Adrenal gland (tissue), 12 donors: ENCODE data around the gene CALD1. TPM values are rescaled to one million over a fixed set of nuclear protein-coding genes. Genes with fewer than 3 reads are reported as not detected.
A peak's percentile ranks its signal among the peaks of the same experiment; 100 is the strongest.

Experiments used
- DNase-seq, 7 donors: peaks; one replicate each; pipeline ENCODE4 v3.0.0-alpha.2; 2019 to 2020
- H3K27ac ChIP-seq, 5 donors: fragments of 200-600 bp; sonication (generic) in 4 of 5; 1 replicate in 3 of 5; 2 replicates in 2 of 5; pipeline versions ENCODE4 v1.5.1 to v1.8.0; 2016 to 2020; ENCODE audit warnings: mild to moderate bottlenecking in 1 of 5
- H3K27me3 ChIP-seq: fragments of 200-600 bp; 2 replicates; pipeline ENCODE4 v1.8.0; 2021
- H3K36me3 ChIP-seq, 2 donors: fragments of 200-600 bp; replicated peaks in 1 of 2; 1 replicate in 1 of 2; 2 replicates in 1 of 2; pipeline versions ENCODE4 v1.5.1 to v1.8.0; 2018 to 2022
- H3K4me1 ChIP-seq, 2 donors: fragments of 200-600 bp; replicated peaks in 1 of 2; 1 replicate in 1 of 2; 2 replicates in 1 of 2; pipeline versions ENCODE4 v1.5.1 to v1.8.0; 2018 to 2021
- H3K4me3 ChIP-seq, 4 donors: fragments of 200-600 bp; sonication (generic) in 3 of 4; one replicate each; pipeline ENCODE4 v1.5.1; 2016 to 2018
- H3K9me3 ChIP-seq, 3 donors: fragments of 200-600 bp; sonication (generic) in 1 of 3; replicated peaks in 1 of 3; 1 replicate in 2 of 3; 2 replicates in 1 of 3; pipeline versions ENCODE4 v1.5.1 to v1.8.0; 2016 to 2021
- POLR2A ChIP-seq, 2 donors: fragments of 450-650 bp; IDR thresholded peaks; one replicate each; pipeline ENCODE4 v1.6.1; 2017; ENCODE audit warnings: antibody characterized with exemption in 2 of 2, mild to moderate bottlenecking in 2 of 2, moderate library complexity in 1 of 2
- WGBS, 4 donors: extraction: QIAGEN DNeasy Blood & Tissue Kit in 2 of 4; methylation state at CpG; one replicate each; pipeline versions ENCODE4 v1.1.5 to v1.1.7; 2013 to 2017; 5-methylcytosine and 5-hydroxymethylcytosine counted together
- intact Hi-C, 2 donors: fragments of 100-400 bp; cut with DNase I; formaldehyde crosslinking; loops; one replicate each; pipeline versions ENCODE4 v1.14.1 to v1.15.0; 2022 to 2023
- polyA plus RNA-seq, 3 donors: library from polyadenylated mRNA; stranded (reverse); fragments of 200-250 nt in 2 of 3; fragments of 350-450 nt in 1 of 3; fragmentation: Illumina TruSeq in 1 of 3; extraction: RNeasy Lipid Tissue Mini Kit (QIAGEN cat#74804) in 1 of 3; gene quantifications; one replicate each; pipeline ENCODE4 v1.2.3, GENCODE V29; 2013 to 2014
- total RNA-seq, 9 donors: library from RNA; depleted of rRNA in 4 of 9; stranded (reverse); fragments of >200 nt in 4 of 9; fragments of 120-200 nt in 1 of 9; fragmentation: NEBNext Ultra II Directional in 1 of 9; extraction: Animal tissue kit (Norgen Biotek cat#: 25700) in 1 of 9; gene quantifications; one replicate each; pipeline versions ENCODE4 v1.1.0 to v1.2.4, GENCODE V29; 2013 to 2023
- TF ChIP-seq, protein P1 (sequence below), 6 experiments: fragments of 450-650 bp in 4 of 6; fragments of 200-600 bp in 2 of 6; sonication (generic) in 1 of 6; IDR thresholded peaks; 1 replicate in 5 of 6; 2 replicates in 1 of 6; pipeline versions ENCODE4 v1.5.1 to v1.8.0; 2016 to 2021; ENCODE audit warnings: antibody characterized with exemption in 6 of 6, mild to moderate bottlenecking in 2 of 6, moderate library complexity in 1 of 6
- donor health status: healthy with polysubstance abuse.
- donor health status: Bipolar disorder and iron deficiency.
- donor health status: DM: yes; HTN: yes; CAD: no.
- donor health status: DM: no; HTN: no; CAD: no.
- donor health status: DM: no; HTN: no; CAD: no.
- donor health status: DM: yes; HTN: yes; CAD: no.

Gene CALD1
- total and polyA plus RNA-seq, 12 donors, result 67.5 to 258 (median 199) TPM

- TF ChIP-seq POLR2A (IDR thresholded peaks at IDR 0.05), result no peak
- TF ChIP-seq, protein P1, sequence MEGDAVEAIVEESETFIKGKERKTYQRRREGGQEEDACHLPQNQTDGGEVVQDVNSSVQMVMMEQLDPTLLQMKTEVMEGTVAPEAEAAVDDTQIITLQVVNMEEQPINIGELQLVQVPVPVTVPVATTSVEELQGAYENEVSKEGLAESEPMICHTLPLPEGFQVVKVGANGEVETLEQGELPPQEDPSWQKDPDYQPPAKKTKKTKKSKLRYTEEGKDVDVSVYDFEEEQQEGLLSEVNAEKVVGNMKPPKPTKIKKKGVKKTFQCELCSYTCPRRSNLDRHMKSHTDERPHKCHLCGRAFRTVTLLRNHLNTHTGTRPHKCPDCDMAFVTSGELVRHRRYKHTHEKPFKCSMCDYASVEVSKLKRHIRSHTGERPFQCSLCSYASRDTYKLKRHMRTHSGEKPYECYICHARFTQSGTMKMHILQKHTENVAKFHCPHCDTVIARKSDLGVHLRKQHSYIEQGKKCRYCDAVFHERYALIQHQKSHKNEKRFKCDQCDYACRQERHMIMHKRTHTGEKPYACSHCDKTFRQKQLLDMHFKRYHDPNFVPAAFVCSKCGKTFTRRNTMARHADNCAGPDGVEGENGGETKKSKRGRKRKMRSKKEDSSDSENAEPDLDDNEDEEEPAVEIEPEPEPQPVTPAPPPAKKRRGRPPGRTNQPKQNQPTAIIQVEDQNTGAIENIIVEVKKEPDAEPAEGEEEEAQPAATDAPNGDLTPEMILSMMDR (IDR thresholded peaks at IDR 0.05), result peak in 5 of 6 experiments; percentile 18 to 50 (median 30)
- no peak overlapping the region for H3K4me3 ChIP-seq
- peak in 3 of 7 donors; percentile 28 to 49 (median 34) for DNase-seq
- no peaks in the 10 kb centered on the region for H3K36me3 ChIP-seq
- no peaks in the 10 kb centered on the region for H3K4me1 ChIP-seq
- intact Hi-C loops, result no loop called here
- H3K27ac ChIP-seq, result no peak overlapping the region
- H3K9me3 ChIP-seq, result no peaks in the 10 kb centered on the region
- no peaks in the 10 kb centered on the region for H3K27me3 ChIP-seq
- 33 to 50% (median 42%) methylated on average over 1 of the region's 1 CpG for WGBS, 4 donors
These were observed 23.9 kb upstream of the CALD1 start for GRCh38 chr7:134755422-134756022.

GRCh38 chr7:134757938-134758337 lies 21.5 kb upstream of the CALD1 start:
- H3K27ac ChIP-seq, result no peak overlapping the region
- 86 to 93% (median 90%) methylated on average over 3 of the region's 3 CpGs for WGBS, 4 donors
- H3K9me3 ChIP-seq, result no peaks in the 10 kb centered on the region
- H3K4me1 ChIP-seq, result no peaks in the 10 kb centered on the region
- DNase-seq, result no peak
- no peak overlapping the region for H3K4me3 ChIP-seq
- intact Hi-C loops, result no loop called here
- TF ChIP-seq, protein P1 (IDR thresholded peaks at IDR 0.05), result no peak
- no peak for TF ChIP-seq POLR2A (IDR thresholded peaks at IDR 0.05)
- no peaks in the 10 kb centered on the region for H3K27me3 ChIP-seq
- H3K36me3 ChIP-seq, result no peaks in the 10 kb centered on the region

DNA sequence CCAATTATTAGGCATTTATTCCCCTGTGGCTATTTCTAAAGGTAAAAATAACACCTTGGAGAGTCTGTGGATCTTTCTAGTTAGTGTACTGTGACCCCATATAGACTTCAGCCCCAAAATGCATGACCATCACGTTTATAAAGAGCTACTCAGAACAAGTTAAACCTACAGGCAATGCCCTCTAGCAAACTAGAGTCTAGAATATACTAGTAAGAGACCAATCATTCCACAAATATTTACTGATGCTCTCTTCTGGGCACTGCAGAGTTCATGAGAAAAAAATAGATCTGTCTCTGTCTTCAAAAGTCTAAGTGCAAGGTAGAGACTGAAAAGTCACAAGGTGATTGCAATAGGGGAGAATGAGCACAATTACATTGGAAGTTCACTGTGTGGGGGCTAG lies 20.5 kb upstream of the CALD1 start:
- no peaks in the 10 kb centered on the region for H3K9me3 ChIP-seq
- WGBS, 4 donors, result 25 to 58% (median 34%) methylated on average over 1 of the region's 1 CpG
- DNase-seq, result no peak
- no peak overlapping the region for H3K27ac ChIP-seq
- no peaks in the 10 kb centered on the region for H3K4me1 ChIP-seq
- no peak overlapping the region for H3K4me3 ChIP-seq
- intact Hi-C loops, result no loop called here
- no peaks in the 10 kb centered on the region for H3K36me3 ChIP-seq
- H3K27me3 ChIP-seq, result no peaks in the 10 kb centered on the region
- TF ChIP-seq POLR2A (IDR thresholded peaks at IDR 0.05), result no peak
- TF ChIP-seq, protein P1 (IDR thresholded peaks at IDR 0.05), result no peak

GRCh38 chr7:134761266-134761665 lies 18.2 kb upstream of the CALD1 start:
- Histone ChIP-seq H3K4me1 (no peaks in the 10 kb centered on the region), H3K4me3 (no peak overlapping the region), H3K27me3 (no peaks in the 10 kb centered on the region), H3K36me3 (no peaks in the 10 kb centered on the region), H3K9me3 (no peaks in the 10 kb centered on the region), H3K27ac (peak overlapping the region in 2 of 5 donors; percentile 3 to 33)
- no peak for DNase-seq
- intact Hi-C loops, result loop anchor here in 1 of 2 donors (10.0 kb wide), 1 partner anchor 184 kb away; no protein-coding TSS in a partner anchor
- 56 to 62% (median 57%) methylated on average over 5 of the region's 5 CpGs for WGBS, 4 donors
- no peak for TF ChIP-seq POLR2A (IDR thresholded peaks at IDR 0.05)
- TF ChIP-seq, protein P1 (IDR thresholded peaks at IDR 0.05), result no peak
